HG02943 (cell line): ENCODE data around the gene SYNPR.

Experiments
- ATAC-seq: cut with Tn5 transposase; IDR thresholded peaks from one replicate; pipeline ENCODE4 v1.9.1; 2021; ENCODE audit warnings: mild to moderate bottlenecking, low read depth, moderate library complexity; ENCODE audit not compliant: unreplicated experiment

Gene SYNPR

GRCh38 chr3:63303238-63303637 lies 25.1 kb downstream of the SYNPR start:
- no peak for ATAC-seq

- ATAC-seq, result no peak
Observed at GRCh38 chr3:63304421-63304820, 26.3 kb downstream of the SYNPR start.

GRCh38 chr3:63308072-63308471 lies 30.0 kb downstream of the SYNPR start:
- ATAC-seq, result no peak

GRCh38 chr3:63309768-63310167 lies 31.7 kb downstream of the SYNPR start:
- no peak for ATAC-seq

GRCh38 chr3:63323766-63324165 lies 45.7 kb downstream of the SYNPR start:
- ATAC-seq, result no peak

- ATAC-seq, result no peak
Observed at GRCh38 chr3:63324621-63325020, 46.5 kb downstream of the SYNPR start.

GRCh38 chr3:63325386-63325785 lies 47.3 kb downstream of the SYNPR start:
- ATAC-seq, result no peak

- ATAC-seq, result no peak
Observed at GRCh38 chr3:63328365-63328764, 50.3 kb downstream of the SYNPR start.

GRCh38 chr3:63331520-63331919 lies 53.4 kb downstream of the SYNPR start:
- no peak for ATAC-seq

- no peak for ATAC-seq
Observed at GRCh38 chr3:63333815-63334214, 55.7 kb downstream of the SYNPR start.

GRCh38 chr3:63338351-63338750 lies 60.2 kb downstream of the SYNPR start:
- ATAC-seq, result no peak

- no peak for ATAC-seq
Observed at GRCh38 chr3:63343674-63344073, 65.6 kb downstream of the SYNPR start.

- ATAC-seq, result no peak
Observed at GRCh38 chr3:63344661-63345060, 66.6 kb downstream of the SYNPR start.

GRCh38 chr3:63349583-63350573 lies 71.8 kb downstream of the SYNPR start:
- no peak for ATAC-seq

GRCh38 chr3:63351159-63352007 lies 73.3 kb downstream of the SYNPR start:
- ATAC-seq, result no peak

- ATAC-seq, result no peak
Observed at GRCh38 chr3:63352008-63352279, 73.8 kb downstream of the SYNPR start.

GRCh38 chr3:63353383-63353782 lies 75.3 kb downstream of the SYNPR start:
- no peak for ATAC-seq

GRCh38 chr3:63354160-63354559 lies 76.1 kb downstream of the SYNPR start:
- no peak for ATAC-seq

- ATAC-seq, result no peak
Observed at GRCh38 chr3:63355809-63356208, 77.7 kb downstream of the SYNPR start.

- ATAC-seq, result no peak
Observed at GRCh38 chr3:63364495-63364894, 86.4 kb downstream of the SYNPR start.

- ATAC-seq, result no peak
Observed at GRCh38 chr3:63364910-63365309, 86.8 kb downstream of the SYNPR start.

GRCh38 chr3:63365671-63366070 lies 87.6 kb downstream of the SYNPR start:
- no peak for ATAC-seq
